HG02938 (cell line): ENCODE measurements around the gene KCNT1.
"Not testable (repeated sequence)": the region's sequence is repeated elsewhere in the genome, so short reads cannot be mapped to it uniquely, and the experiment has no call there.

Experiments used
- ATAC-seq: cut with Tn5 transposase; IDR thresholded peaks from one replicate; pipeline ENCODE4 v1.9.1; 2021; ENCODE audit warnings: mild to moderate bottlenecking, moderate library complexity; ENCODE audit not compliant: unreplicated experiment

Gene KCNT1

DNA sequence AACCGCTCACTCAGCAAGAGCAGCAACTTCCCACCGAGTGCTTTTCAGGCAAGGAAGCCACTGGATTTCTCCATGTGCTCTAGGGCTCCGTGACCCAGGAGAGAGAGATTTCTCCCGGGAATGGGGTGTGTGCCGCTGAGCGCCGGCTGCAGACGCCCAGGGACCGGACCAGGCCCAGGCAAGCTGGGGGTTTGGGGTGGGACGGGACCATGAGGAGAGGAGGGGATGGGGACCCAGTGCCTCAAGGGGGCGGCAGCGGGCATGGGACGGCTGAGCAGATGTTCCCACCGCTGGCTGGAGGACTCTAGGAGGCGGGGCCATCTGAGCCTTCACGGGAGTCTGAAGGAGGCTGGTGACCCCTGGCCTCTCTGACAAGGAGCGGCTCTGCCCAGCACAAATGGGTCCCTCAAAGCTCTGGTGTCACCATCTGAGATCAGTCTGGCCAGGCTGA lies 30.4 kb upstream of the KCNT1 start:
- no peak for ATAC-seq

DNA sequence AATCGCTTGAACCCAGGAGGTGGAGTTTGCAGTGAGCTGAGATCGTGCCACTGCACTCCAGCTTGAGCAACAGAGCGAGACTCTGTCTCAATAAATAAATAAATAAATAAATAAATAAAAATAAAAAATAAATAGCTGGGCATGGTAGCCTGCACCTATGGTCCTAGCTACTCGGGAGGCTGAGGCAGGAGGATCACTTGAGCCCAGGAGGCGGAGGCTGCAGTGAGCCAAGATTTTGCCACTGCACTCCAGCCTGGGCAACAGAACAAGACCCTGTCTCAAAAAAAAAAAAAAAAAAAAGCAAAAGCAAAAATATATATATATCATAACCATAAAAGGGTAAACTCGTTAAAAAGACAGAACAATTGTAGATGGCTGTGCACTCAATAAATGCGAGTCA lies 29.2 kb upstream of the KCNT1 start:
- not testable (repeated sequence) for ATAC-seq

DNA sequence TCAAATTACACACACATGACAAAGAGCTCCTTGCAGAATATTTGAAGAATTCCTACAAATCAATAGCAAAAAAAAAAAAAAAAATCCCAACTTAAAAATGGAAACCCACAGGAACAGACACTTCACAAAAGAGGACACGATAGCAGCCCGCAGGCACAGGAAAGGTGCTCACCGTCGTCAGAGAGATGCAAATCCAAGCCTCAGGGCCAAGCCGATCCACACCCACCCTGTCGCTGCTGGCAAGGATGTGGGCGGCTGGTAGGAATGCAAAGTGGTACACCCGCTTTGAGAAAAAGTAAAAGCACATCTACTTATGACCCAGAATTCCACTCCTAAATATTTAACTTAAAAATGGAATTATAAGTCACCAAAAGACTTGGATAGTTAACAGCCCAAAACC lies 28.0 kb upstream of the KCNT1 start:
- no peak for ATAC-seq

DNA sequence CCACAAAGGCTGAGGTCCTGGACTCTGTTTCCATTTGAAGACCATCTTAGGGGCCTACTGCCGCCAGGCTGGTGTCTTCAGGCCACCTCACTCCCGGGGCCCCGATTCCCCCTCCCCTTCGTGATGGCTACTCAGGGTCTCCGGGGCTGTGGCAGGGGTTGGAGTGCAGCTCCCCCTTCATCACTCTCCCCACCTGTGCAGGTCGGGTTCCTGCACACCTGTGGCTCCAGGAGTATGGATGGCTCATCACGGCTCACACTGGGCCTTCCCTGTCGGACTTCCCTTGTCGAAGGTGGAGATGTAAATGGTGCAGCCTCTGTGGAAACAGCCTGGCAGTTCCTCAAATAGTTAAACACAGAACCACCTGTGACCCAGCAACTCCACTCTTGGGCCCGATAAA lies 27.0 kb upstream of the KCNT1 start:
- ATAC-seq: no peak

GRCh38 chr9:135676891-135677290 lies 25.1 kb upstream of the KCNT1 start:
- ATAC-seq: no peak

- no peak for ATAC-seq
Measured at GRCh38 chr9:135677641-135678168, 24.3 kb upstream of the KCNT1 start.

DNA sequence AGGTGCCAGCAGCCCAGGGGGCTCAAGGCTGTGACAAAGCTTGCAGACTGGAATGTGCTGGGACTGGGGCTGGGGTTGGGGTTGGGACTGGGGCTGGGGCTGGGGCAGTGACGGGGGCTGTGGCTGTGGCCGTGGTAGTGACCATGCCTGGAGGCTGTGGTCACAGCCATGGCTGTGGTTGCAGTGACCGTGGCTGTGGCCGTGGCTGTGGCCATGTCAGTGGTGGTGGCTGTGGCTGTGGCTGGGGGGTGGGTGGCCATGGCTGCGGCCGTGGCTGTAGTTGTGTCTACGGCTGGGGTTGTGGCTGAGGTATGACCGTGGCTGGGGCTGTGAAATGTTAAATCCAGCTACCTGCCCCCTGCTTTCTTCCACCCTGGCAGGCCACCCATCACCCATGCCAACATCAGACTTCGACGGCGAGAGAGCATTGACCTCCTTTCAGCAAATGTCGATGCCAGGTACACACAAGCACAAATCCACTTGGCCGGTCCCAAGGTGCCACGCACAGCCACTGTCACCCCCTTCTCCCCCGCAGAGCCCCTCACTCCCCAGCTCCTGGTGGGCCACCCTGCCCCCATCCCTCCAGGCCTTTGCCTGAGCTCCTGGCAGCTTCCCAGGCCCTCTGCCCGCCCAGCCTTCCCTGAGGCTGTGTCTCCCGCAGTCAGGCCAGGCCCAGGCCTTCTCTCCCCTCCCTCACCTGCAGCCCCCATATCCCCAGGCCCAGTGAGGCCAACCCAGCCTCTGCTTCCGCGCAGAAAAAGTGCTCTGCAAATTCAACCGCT lies 23.6 kb upstream of the KCNT1 start:
- no peak for ATAC-seq

DNA sequence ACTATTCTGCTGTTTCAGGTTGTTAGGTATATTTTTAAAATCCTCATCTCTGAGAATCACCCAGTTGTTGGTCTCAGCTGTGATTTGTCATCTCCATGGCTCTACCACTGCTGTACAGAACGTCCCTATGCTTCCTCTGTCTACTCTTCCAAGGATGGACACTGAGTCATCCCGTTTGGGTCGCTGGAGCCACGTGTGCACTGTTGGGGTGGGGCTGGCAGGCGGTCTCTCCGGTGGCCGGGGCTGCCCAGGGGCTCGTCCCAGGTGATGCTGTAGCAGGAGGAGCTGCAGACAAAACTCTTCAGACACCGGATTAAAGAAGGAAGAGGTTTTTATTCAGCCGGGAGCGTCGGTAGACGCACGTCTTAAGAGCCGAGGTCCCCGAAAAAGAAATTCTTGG lies 21.9 kb upstream of the KCNT1 start:
- no peak for ATAC-seq

- ATAC-seq: no peak
Measured at GRCh38 chr9:135681161-135681560, 20.8 kb upstream of the KCNT1 start.

- ATAC-seq: no peak
Measured at GRCh38 chr9:135683401-135684034, 18.5 kb upstream of the KCNT1 start.

- ATAC-seq: no peak
Measured at GRCh38 chr9:135684691-135685090, 17.3 kb upstream of the KCNT1 start.

DNA sequence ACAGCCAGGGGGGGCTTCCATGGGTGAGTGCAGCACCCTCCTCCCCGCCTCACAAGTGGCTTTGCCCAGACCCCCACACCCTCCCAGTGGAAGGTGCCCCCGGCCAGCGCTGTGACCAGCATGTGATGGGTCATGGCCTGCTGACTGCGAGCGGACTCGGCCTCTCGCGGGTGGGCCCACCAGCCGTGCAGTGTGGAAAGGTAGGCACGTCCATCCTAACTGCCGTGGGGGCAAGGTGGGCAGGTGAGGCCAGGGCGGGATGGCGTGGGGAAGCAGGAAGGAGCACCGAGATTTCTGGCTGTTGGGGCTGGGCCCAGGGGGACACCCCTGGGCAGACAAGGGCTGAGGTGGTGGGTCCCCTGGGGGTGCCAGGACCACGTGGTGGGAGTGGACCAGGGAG lies 14.8 kb upstream of the KCNT1 start:
- no peak for ATAC-seq

- no peak for ATAC-seq
Measured at GRCh38 chr9:135689011-135689410, 13.0 kb upstream of the KCNT1 start.

- no peak for ATAC-seq
Measured at GRCh38 chr9:135690836-135691570, 11.0 kb upstream of the KCNT1 start.

- no peak for ATAC-seq
Measured at GRCh38 chr9:135692410-135692809, 9.6 kb upstream of the KCNT1 start.

DNA sequence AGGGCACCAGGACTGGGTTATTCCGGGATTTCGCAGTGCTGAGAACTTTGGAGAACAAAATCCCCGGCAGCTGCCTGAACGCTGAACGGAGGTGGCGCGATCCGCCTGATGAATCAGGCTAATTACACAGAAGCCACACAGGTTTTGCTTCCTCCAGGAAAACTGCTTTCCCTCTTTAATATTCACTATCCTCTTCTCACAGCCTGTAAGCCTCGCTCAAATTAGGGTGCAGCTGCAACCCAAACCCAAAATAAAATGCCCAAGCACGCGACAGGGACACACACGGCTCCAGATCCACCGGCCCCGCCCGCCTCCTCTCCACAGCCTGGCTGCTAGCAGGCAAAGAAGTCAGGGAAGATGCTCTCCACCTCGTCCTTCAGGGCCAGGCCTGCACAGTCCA lies 8.7 kb upstream of the KCNT1 start:
- no peak for ATAC-seq

- ATAC-seq: no peak
Measured at GRCh38 chr9:135693771-135694170, 8.2 kb upstream of the KCNT1 start.

GRCh38 chr9:135694414-135694813 lies 7.6 kb upstream of the KCNT1 start:
- no peak for ATAC-seq

DNA sequence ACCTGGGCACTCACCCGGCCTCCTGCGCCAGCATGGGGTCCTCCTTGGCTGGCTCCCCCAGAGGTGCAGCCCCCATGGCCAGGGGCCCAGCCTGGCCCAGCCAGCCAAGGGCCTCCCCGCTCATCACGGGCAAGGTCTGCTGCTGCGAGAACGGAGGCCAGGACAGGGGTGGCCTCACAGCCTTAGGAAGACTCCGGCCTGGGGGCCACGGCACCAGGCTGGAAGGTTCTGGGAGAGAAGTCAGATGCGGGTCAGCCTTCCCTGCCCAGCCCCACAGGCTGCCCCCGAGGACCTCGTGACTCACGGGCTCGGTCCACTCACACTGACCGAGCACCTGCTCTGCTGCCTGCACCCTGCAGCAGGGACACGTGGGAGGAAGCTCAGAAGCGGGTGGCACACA lies 6.9 kb upstream of the KCNT1 start:
- no peak for ATAC-seq

- ATAC-seq: no peak
Measured at GRCh38 chr9:135695642-135696041, 6.3 kb upstream of the KCNT1 start.

DNA sequence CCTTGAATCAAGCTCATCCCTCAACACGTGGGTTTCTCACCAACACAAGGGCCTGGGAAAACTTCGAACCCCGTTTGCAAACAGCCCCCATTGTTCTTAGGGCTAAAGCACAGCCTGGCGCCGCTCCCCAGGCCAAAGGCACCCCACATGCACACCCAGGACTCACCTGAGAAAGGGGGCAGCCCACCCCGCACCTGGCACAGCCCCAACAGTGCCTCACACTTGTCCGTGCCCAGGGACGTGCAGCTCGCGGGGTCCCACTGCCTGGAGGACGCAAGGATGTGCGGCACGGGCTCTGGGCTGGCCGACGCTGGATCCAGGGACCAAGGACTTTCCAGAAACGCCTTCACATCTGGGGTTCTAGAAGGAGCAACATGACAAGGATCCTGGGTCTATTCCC lies 5.5 kb upstream of the KCNT1 start:
- ATAC-seq: no peak

DNA sequence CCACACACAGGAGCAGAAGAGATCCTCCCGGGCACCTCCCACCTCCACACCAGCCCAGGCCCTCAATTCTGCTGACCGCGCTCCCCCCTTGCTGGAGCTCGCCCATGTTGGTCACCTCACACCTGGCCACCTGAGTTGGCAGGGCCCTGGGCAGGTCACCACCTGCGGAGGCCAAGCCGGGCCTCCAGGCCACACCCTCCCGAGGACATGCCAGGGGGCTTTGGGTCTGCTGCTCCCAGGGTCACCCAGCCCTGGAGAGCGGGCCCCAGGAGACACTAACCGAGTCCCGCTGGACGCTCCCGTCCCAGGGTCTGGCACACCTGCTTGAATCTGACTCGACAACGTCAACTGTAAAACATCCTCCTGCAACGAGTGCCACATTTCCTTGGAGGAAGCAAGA lies 4.8 kb upstream of the KCNT1 start:
- no peak for ATAC-seq
